ENCODE measurements around the gene TAS1R1. TPM values are rescaled to one million over a fixed set of nuclear protein-coding genes. Genes with fewer than 3 reads are reported as not detected.

Gene TAS1R1
- total RNA-seq, 6 experiments from 2014 or later, result 0.26 TPM; not detected in 5

DNA sequence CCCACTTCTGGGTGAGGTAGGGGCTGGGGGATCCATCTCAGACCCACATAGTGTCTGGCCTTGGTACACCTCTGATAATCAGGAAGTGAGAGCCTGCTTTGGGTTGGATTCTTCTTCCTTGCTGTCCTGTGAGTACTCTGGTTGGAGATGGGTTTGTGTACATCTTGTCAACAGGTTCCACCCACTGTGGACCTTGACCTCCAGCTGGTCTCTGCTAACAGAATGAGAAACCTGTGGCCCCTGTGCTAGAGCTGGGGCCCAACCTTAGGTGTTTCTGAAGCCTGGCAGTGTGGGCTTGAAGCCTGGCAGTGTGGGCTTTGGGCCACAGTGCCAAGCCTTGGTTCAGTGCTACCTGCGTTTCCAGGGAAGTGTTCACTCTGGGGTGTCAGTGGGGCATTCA lies 27.3 kb downstream of the TAS1R1 start:
- H3K9me3 ChIP-seq, result no peaks in the 10 kb centered on the region
- H3K27ac ChIP-seq, result peak overlapping the region; percentile 54 to 92 (median 87)
- peak overlapping the region in 2 of 3 donors; percentile 3 to 12 for H3K4me3 ChIP-seq
- peaks cover 0 to 45% (median 24%) of the 10 kb centered on the region in 4 donors for H3K4me1 ChIP-seq
- peak; percentile 13 for TF ChIP-seq POLR2A (IDR thresholded peaks at IDR 0.05)
- TF ChIP-seq, protein P1, sequence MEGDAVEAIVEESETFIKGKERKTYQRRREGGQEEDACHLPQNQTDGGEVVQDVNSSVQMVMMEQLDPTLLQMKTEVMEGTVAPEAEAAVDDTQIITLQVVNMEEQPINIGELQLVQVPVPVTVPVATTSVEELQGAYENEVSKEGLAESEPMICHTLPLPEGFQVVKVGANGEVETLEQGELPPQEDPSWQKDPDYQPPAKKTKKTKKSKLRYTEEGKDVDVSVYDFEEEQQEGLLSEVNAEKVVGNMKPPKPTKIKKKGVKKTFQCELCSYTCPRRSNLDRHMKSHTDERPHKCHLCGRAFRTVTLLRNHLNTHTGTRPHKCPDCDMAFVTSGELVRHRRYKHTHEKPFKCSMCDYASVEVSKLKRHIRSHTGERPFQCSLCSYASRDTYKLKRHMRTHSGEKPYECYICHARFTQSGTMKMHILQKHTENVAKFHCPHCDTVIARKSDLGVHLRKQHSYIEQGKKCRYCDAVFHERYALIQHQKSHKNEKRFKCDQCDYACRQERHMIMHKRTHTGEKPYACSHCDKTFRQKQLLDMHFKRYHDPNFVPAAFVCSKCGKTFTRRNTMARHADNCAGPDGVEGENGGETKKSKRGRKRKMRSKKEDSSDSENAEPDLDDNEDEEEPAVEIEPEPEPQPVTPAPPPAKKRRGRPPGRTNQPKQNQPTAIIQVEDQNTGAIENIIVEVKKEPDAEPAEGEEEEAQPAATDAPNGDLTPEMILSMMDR (IDR thresholded peaks at IDR 0.05), result no peak
- H3K27me3 ChIP-seq, result no peaks in the 10 kb centered on the region
- peak; percentile 77 to 88 (median 85) for DNase-seq
- intact Hi-C loops (cut with DNase I), result no loop called here
- H3K36me3 ChIP-seq, result no peaks in the 10 kb centered on the region
- ATAC-seq, result peak; percentile 50 to 63 (median 58)
- WGBS (ENCODE audit: insufficient coverage, low coverage, low lambda C conversion rate, missing lambda C conversion rate), result 11% methylated on average over 1 of the region's 1 CpG

DNA sequence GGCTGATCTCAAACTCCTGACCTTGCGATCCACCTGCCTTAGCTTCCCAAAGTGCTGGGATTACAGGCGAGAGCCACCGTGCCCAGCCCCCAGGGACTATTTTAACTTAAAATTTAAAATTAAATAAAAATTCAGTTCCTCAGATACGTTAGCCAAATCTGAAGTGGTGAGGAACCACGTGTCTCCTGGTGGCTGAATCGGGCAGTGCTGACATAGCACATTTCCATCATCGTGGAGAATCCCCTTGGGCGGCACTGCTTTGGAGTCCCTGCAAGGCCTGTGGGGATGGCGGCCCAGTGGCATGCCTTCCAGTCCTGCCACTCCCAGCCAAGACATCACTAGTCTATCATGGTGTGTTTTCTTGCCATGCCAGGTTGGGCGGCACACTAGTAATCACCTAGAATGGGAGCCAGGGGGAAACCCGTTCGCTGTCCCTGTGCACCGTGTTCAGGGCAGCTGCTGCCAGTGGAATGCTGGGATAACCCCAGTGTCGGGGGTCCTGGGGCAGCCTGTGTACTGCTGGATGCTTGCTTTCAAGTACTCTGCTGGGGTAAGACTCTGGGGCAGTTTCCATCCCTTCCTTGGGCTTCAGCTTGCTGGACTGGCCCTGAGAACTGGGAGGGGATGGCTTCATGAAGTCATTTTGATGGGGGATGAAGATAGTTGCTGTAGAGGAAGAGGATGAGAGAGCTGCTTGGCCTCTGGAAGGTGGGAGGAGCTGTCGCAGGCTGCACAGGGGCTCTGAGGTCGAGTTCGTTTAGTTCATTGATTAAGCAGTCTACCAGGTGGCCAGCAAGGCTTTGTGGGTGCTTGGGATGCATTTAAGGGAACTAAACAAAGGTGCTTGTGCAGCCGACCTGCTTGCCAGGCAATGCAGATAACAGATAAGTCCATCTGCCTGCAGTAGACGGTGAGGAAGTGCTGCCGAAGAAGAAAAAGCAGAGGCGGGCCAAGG lies 29.3 kb downstream of the TAS1R1 start:
- DNase-seq (no peak), ATAC-seq (no peak)
- H3K4me1 ChIP-seq, result peaks cover 0 to 31% (median 18%) of the 10 kb centered on the region in 4 donors
- no peak overlapping the region for H3K27ac ChIP-seq
- H3K4me3 ChIP-seq, result no peak overlapping the region
- WGBS (ENCODE audit: insufficient coverage, low coverage, low lambda C conversion rate, missing lambda C conversion rate), result 78% methylated on average over 19 of the region's 21 CpGs
- H3K9me3 ChIP-seq, result no peaks in the 10 kb centered on the region
- no peak for TF ChIP-seq POLR2A (IDR thresholded peaks at IDR 0.05)
- TF ChIP-seq, protein P1 (IDR thresholded peaks at IDR 0.05), result no peak
- peaks cover 0 to 11% (median under 1%) of the 10 kb centered on the region in 4 donors for H3K36me3 ChIP-seq
- H3K27me3 ChIP-seq, result no peaks in the 10 kb centered on the region
- intact Hi-C loops (cut with DNase I), result no loop called here

DNA sequence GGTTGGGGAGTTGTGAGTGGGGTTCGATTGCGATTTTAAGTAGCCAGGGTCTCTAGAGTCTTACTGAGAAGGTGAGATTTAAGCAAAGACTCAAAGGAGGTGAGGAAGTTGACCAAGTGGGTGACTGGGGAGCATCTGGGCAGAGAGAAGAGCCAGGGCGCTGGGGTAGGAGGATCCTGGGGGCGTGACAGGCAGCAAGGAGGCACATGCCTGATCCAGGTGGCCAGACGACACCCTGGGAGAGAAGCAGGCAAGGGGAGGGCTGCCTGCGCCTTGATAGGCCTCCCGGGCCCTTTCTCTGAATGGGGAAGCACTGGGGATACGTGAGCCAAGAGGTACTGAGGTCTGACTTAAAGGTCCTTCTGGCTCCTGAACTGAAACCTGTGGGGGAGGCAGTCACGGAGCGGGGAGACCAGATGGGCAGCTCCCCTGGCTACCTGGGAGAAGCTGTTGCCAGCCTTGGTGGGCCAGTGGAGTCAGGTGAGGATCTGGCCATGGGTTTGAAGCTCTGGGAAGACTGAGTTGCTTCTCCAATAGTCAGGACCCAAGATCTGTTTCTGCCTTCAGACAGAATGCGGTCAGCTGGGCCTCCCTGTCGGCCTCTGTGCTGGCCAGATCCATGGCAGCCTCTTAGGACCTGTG lies 30.1 kb downstream of the TAS1R1 start:
- no peaks in the 10 kb centered on the region for H3K9me3 ChIP-seq
- 100% methylated on average over 2 of the region's 12 CpGs for WGBS (ENCODE audit: insufficient coverage, low coverage, low lambda C conversion rate, missing lambda C conversion rate)
- H3K4me1 ChIP-seq, result peaks cover 0 to 31% (median 17%) of the 10 kb centered on the region in 4 donors
- no peak overlapping the region for H3K27ac ChIP-seq
- H3K36me3 ChIP-seq, result peaks cover 0 to 19% (median 4%) of the 10 kb centered on the region in 4 donors
- ATAC-seq (no peak), DNase-seq (no peak)
- intact Hi-C loops (cut with DNase I), result no loop called here
- H3K4me3 ChIP-seq, result no peak overlapping the region
- H3K27me3 ChIP-seq, result no peaks in the 10 kb centered on the region
- TF ChIP-seq POLR2A (IDR thresholded peaks at IDR 0.05), result no peak
- TF ChIP-seq, protein P1 (IDR thresholded peaks at IDR 0.05), result no peak

DNA sequence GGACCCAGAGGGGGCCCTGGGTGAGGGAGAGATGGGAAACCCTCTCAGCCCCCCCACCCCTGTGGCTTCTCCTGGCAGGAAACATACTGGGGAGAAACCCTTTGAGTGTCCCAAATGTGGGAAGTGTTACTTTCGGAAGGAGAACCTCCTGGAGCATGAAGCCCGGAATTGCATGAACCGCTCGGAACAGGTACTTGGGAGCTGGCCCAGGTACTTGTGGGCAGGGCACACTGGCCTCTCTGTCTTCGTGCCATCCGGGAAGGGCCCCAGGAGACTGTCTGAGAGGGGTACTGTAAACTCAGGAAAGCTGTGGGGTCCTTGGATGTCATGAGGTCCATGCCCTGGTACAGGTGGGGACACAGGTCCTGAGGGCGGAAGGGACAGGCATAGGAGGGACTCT lies 30.7 kb downstream of the TAS1R1 start:
- no peak for TF ChIP-seq POLR2A (IDR thresholded peaks at IDR 0.05)
- TF ChIP-seq, protein P1 (IDR thresholded peaks at IDR 0.05), result no peak
- Histone ChIP-seq H3K27me3 (no peaks in the 10 kb centered on the region), H3K4me3 (no peak overlapping the region), H3K4me1 (peaks cover 0 to 27% (median 15%) of the 10 kb centered on the region in 4 donors), H3K36me3 (peaks cover 0 to 25% (median 5%) of the 10 kb centered on the region in 4 donors), H3K9me3 (no peaks in the 10 kb centered on the region), H3K27ac (no peak overlapping the region)
- no CpG with 5 or more reads among the region's 7 CpGs for WGBS (ENCODE audit: insufficient coverage, low coverage, low lambda C conversion rate, missing lambda C conversion rate)
- intact Hi-C loops (cut with DNase I), result no loop called here
- DNase-seq, result no peak
- ATAC-seq, result no peak

Measured in right lobe of liver (tissue), 6 donors.